ENCODE measurements around the gene CA6. TPM values are rescaled to one million over a fixed set of nuclear protein-coding genes. Genes with fewer than 3 reads are reported as not detected.

Gene CA6
- total and polyA plus RNA-seq, 2 donors (not counting 1 experiment from before 2014, with no cell fraction given) = not detected

GRCh38 chr1:8989821-8990220, 44.2 kb downstream of the CA6 start:
- H4K20me1 ChIP-seq (ENCODE audit: control insufficient read depth, insufficient read depth, low read length, poor library complexity, severe bottlenecking) = no peaks in the 10 kb centered on the region
- ATAC-seq (ENCODE audit: low read depth) = no peak
- H3K4me3 ChIP-seq (ENCODE audit: control extremely low read depth in 1 of 5, extremely low read depth in 1 of 5, insufficient read depth in 1 of 5, low read depth in 2 of 5, low read length in 4 of 5) = no peak overlapping the region
- Mint-ChIP-seq H3K4me1 (peaks cover 9% of the 10 kb centered on the region), H3K4me3 (no peak overlapping the region), H3K27ac (no peak overlapping the region), H3K27me3 (peaks cover 19% of the 10 kb centered on the region), H3K9me3 (ENCODE audit: insufficient read depth) (no peaks in the 10 kb centered on the region)
- ChIA-PET POLR2A (no interaction called here), CTCF (interaction anchor here (0.6 to 3.0 kb wide), 11 partner anchors 15 to 961 kb away, joined by 3 to 16 read pairs (median 4); no protein-coding TSS in a partner anchor)
- TF ChIP-seq EZH2 (IDR thresholded peaks at IDR 0.05; ENCODE audit: borderline replicate concordance, insufficient read depth, low read depth, low read length, poor library complexity, severe bottlenecking) = no peak
- no peak for TF ChIP-seq CTCF (IDR thresholded peaks at IDR 0.05)
- H2AFZ ChIP-seq (ENCODE audit: insufficient read depth, low read depth, low read length, poor library complexity, severe bottlenecking) = no peak overlapping the region
- H3K27ac ChIP-seq (ENCODE audit: low read length in 2 of 2) = no peak overlapping the region
- no peaks in the 10 kb centered on the region for H3K36me3 ChIP-seq (replicated peaks in 1 of 2; ENCODE audit: control extremely low read depth in 1 of 2, control insufficient read depth in 1 of 2, extremely low read depth in 1 of 2, insufficient read depth in 2 of 2, low read length in 1 of 2)
- no peaks in the 10 kb centered on the region for H3K79me2 ChIP-seq (ENCODE audit: control insufficient read depth, insufficient read depth, low read length)
- no peaks in the 10 kb centered on the region for H3K9me3 ChIP-seq (ENCODE audit: control extremely low read depth in 1 of 3, control insufficient read depth in 2 of 3, insufficient read depth in 1 of 3, low read length in 2 of 3)
- no peak overlapping the region for H3K4me2 ChIP-seq (replicated peaks; ENCODE audit: low read depth, low read length, poor library complexity, severe bottlenecking)
- no peak for DNase-seq
- WGBS (ENCODE audit: insufficient coverage) = 87% methylated on average over 4 of the region's 4 CpGs
- H3K4me1 ChIP-seq (ENCODE audit: control insufficient read depth in 2 of 2, insufficient read depth in 2 of 2, low read length in 2 of 2) = peaks cover 5 to 15% of the 10 kb centered on the region in 2 donors
- intact Hi-C loops (cut with micrococcal nuclease) = loop anchor here (2.0 kb wide), 1 partner anchor 111 kb away; no protein-coding TSS in a partner anchor
- H3K27me3 ChIP-seq (replicated peaks in 1 of 4; ENCODE audit: control extremely low read depth in 1 of 4, control insufficient read depth in 3 of 4, insufficient read depth in 4 of 4, low read length in 3 of 4) = peaks cover 0 to 4% (median 0%) of the 10 kb centered on the region in 4 experiments
- no peak overlapping the region for H3K9ac ChIP-seq (ENCODE audit: low read length)

- Histone ChIP-seq H3K36me3 (replicated peaks in 1 of 2; ENCODE audit: control extremely low read depth in 1 of 2, control insufficient read depth in 1 of 2, extremely low read depth in 1 of 2, insufficient read depth in 2 of 2, low read length in 1 of 2) (no peaks in the 10 kb centered on the region), H4K20me1 (ENCODE audit: control insufficient read depth, insufficient read depth, low read length, poor library complexity, severe bottlenecking) (no peaks in the 10 kb centered on the region), H3K27ac (ENCODE audit: low read length in 2 of 2) (no peak overlapping the region), H3K79me2 (ENCODE audit: control insufficient read depth, insufficient read depth, low read length) (no peaks in the 10 kb centered on the region), H3K27me3 (replicated peaks in 1 of 4; ENCODE audit: control extremely low read depth in 1 of 4, control insufficient read depth in 3 of 4, insufficient read depth in 4 of 4, low read length in 3 of 4) (no peaks in the 10 kb centered on the region), H3K4me1 (ENCODE audit: control insufficient read depth in 2 of 2, insufficient read depth in 2 of 2, low read length in 2 of 2) (peaks cover 0 to 3% of the 10 kb centered on the region in 2 donors), H2AFZ (ENCODE audit: insufficient read depth, low read depth, low read length, poor library complexity, severe bottlenecking) (no peak overlapping the region), H3K9me3 (ENCODE audit: control extremely low read depth in 1 of 3, control insufficient read depth in 2 of 3, insufficient read depth in 1 of 3, low read length in 2 of 3) (no peaks in the 10 kb centered on the region), H3K4me3 (ENCODE audit: control extremely low read depth in 1 of 5, extremely low read depth in 1 of 5, insufficient read depth in 1 of 5, low read depth in 2 of 5, low read length in 4 of 5) (no peak overlapping the region), H3K4me2 (replicated peaks; ENCODE audit: low read depth, low read length, poor library complexity, severe bottlenecking) (no peak overlapping the region), H3K9ac (ENCODE audit: low read length) (no peak overlapping the region)
- ChIA-PET CTCF (interaction anchor here (1.5 kb wide), 1 partner anchor 11 kb away, joined by 6 read pairs; no protein-coding TSS in a partner anchor), POLR2A (interaction anchor here (0.6 kb wide), 1 partner anchor 14 kb away, joined by 6 read pairs; no protein-coding TSS in a partner anchor)
- Mint-ChIP-seq H3K27ac (no peak overlapping the region), H3K4me3 (no peak overlapping the region), H3K9me3 (ENCODE audit: insufficient read depth) (no peaks in the 10 kb centered on the region), H3K4me1 (peaks cover under 1% of the 10 kb centered on the region), H3K27me3 (peaks cover 11% of the 10 kb centered on the region)
- DNase-seq (no peak), ATAC-seq (ENCODE audit: low read depth) (no peak)
- 95% methylated on average over 5 of the region's 8 CpGs for WGBS (ENCODE audit: insufficient coverage)
- TF ChIP-seq CTCF (IDR thresholded peaks at IDR 0.05) (no peak), EZH2 (IDR thresholded peaks at IDR 0.05; ENCODE audit: borderline replicate concordance, insufficient read depth, low read depth, low read length, poor library complexity, severe bottlenecking) (no peak)
- intact Hi-C loops (cut with micrococcal nuclease) = no loop called here
These were observed 47.4 kb downstream of the CA6 start for GRCh38 chr1:8992936-8993687.
